GM12878 (cell line): ENCODE results near the gene ITGB8. TPM values are rescaled to one million over a fixed set of nuclear protein-coding genes. Genes with fewer than 3 reads are reported as not detected.

Experiments
- ATAC-seq: fragments of 200-7000 bp; cut with Tn5 transposase; 3 replicates; pipeline ENCODE4 v1.9.1; 2020; ENCODE audit warnings: mild to moderate bottlenecking, moderate library complexity
- BruUV-seq: library from RNA; stranded (reverse); fragments of 400-500 nt; replicated peaks from 2 replicates; lab custom pipeline; 2021; lab: Mats Ljungman, UMichigan
- CTCF ChIA-PET: fragments of 300-600 bp; sonication (Branson Sonifier 250); formaldehyde crosslinking; extraction: SDS; loops from one replicate; lab custom pipeline; 2021; ENCODE audit warnings: inconsistent platforms; lab: Yijun Ruan, JAX
- POLR2A ChIA-PET: fragments of 350-600 bp; formaldehyde crosslinking; extraction: SDS; loops from one replicate; lab custom pipeline; 2021; ENCODE audit warnings: inconsistent platforms; lab: Charles Lee
- RAD21 ChIA-PET: fragments of 300-600 bp; sonication (Branson Sonifier 250); formaldehyde crosslinking; loops from one replicate; lab custom pipeline; 2023; ENCODE audit warnings: antibody characterized with exemption; ENCODE audit not compliant: unreplicated experiment; lab: Charles Lee
- SMC1A ChIA-PET: fragments of 300-600 bp; sonication (Branson Sonifier 250); formaldehyde crosslinking; loops from one replicate; lab custom pipeline; 2023; ENCODE audit not compliant: unreplicated experiment, uncharacterized antibody; lab: Charles Lee
- DNase-seq: peaks from one replicate; pipeline ENCODE4 v3.0.0-alpha.2; 2011; ENCODE audit warnings: low read depth, low spot score
- FAIRE-seq: peaks from 3 replicates; lab custom pipeline; 2011; peaks lifted over from hg19 to GRCh38; lab: Jason Lieb, UNC
- H2AFZ ChIP-seq: 2 replicates; pipeline ENCODE4 v1.6.0; 2011; ENCODE audit warnings: low read depth, low read length, control low read depth; ENCODE audit not compliant: control insufficient read depth
- H3K27ac ChIP-seq: 2 replicates; pipeline ENCODE4 v1.5.1; 2011; ENCODE audit warnings: control low read depth; ENCODE audit not compliant: control insufficient read depth, insufficient read depth
- H3K27me3 ChIP-seq, 2 experiments: replicated peaks in 1 of 2; 2 replicates each; pipeline versions ENCODE4 v1.6.0 to v1.6.1; 2011; ENCODE audit warnings: low read length in 1 of 2; ENCODE audit not compliant: control insufficient read depth in 2 of 2, insufficient read depth in 2 of 2
- H3K36me3 ChIP-seq, 2 experiments: 2 replicates each; pipeline ENCODE4 v1.5.1; 2011; ENCODE audit warnings: low read length in 1 of 2; ENCODE audit not compliant: control insufficient read depth in 2 of 2, insufficient read depth in 2 of 2
- H3K4me1 ChIP-seq: 2 replicates; pipeline ENCODE4 v1.6.1; 2011; ENCODE audit warnings: mild to moderate bottlenecking, low read length, moderate library complexity, mixed read lengths; ENCODE audit not compliant: control insufficient read depth, insufficient read depth
- H3K4me2 ChIP-seq: 2 replicates; pipeline ENCODE4 v1.6.0; 2011; ENCODE audit warnings: control low read depth; ENCODE audit not compliant: control insufficient read depth, insufficient read depth
- H3K4me3 ChIP-seq: fragments of 200-600 bp; sonication (generic); 2 replicates; pipeline ENCODE4 v1.5.1; 2016
- H3K79me2 ChIP-seq: 2 replicates; pipeline ENCODE4 v1.6.0; 2011; ENCODE audit warnings: low read length; ENCODE audit not compliant: control insufficient read depth, insufficient read depth
- H3K9ac ChIP-seq: 2 replicates; pipeline ENCODE4 v1.8.0; 2011; ENCODE audit warnings: low read length, control low read depth, mixed read lengths; ENCODE audit not compliant: control insufficient read depth, insufficient read depth
- H3K9me3 ChIP-seq: replicated peaks from 3 replicates; pipeline ENCODE4 v1.5.1; 2011; ENCODE audit warnings: mild to moderate bottlenecking, low read length; ENCODE audit not compliant: control insufficient read depth, insufficient read depth
- H4K20me1 ChIP-seq: 2 replicates; pipeline ENCODE4 v1.6.0; 2011; ENCODE audit not compliant: control insufficient read depth, insufficient read depth
- BCLAF1 ChIP-seq: fragments of 450-650 bp; IDR thresholded peaks from 2 replicates; pipeline ENCODE4 v1.6.1; 2017; ENCODE audit warnings: antibody characterized with exemption, mild to moderate bottlenecking, moderate library complexity
- CTCF ChIP-seq, 3 experiments: IDR thresholded peaks in 2 of 3; conservative IDR thresholded peaks in 1 of 3; 2 replicates each; pipeline ENCODE4 v1.5.1; 2011; ENCODE audit warnings: low read depth in 3 of 3, low read length in 3 of 3, mild to moderate bottlenecking in 3 of 3, control low read depth in 2 of 3, moderate library complexity in 2 of 3, inconsistent platforms in 1 of 3, mixed read lengths in 1 of 3; ENCODE audit not compliant: control insufficient read depth in 2 of 3, insufficient read depth in 1 of 3; ENCODE audit errors: extremely low read depth in 1 of 3
- HDAC2 ChIP-seq: fragments of 200-600 bp; sonication (generic); IDR thresholded peaks from 2 replicates; pipeline ENCODE4 v1.6.1; 2017
- RAD21 ChIP-seq: IDR thresholded peaks from 2 replicates; pipeline ENCODE4 v1.6.1; 2011; ENCODE audit warnings: mild to moderate bottlenecking, low read depth, low read length, moderate library complexity; ENCODE audit not compliant: insufficient read depth
- SMAD5 ChIP-seq: IDR thresholded peaks from 2 replicates; pipeline ENCODE4 v1.6.1; 2016; ENCODE audit warnings: antibody characterized with exemption, low read depth
- WGBS: methylation state at CpG from one replicate; pipeline ENCODE4 v1.1.6; 2016; ENCODE audit warnings: low lambda C conversion rate; ENCODE audit not compliant: insufficient replicate concordance, insufficient coverage; ENCODE audit errors: missing lambda C conversion rate; 5-methylcytosine and 5-hydroxymethylcytosine counted together
- in situ Hi-C: fragments of 300-500 bp; cut with MboI; formaldehyde crosslinking; loops from 9 replicates; pipeline ENCODE4 v1.14.3; 2018; ENCODE audit warnings: mixed read lengths
- intact Hi-C: fragments of 100-400 bp; cut with micrococcal nuclease; formaldehyde crosslinking; loops from one replicate; pipeline ENCODE4 v1.14.2; 2022; ENCODE audit not compliant: unreplicated experiment
- polyA plus RNA-seq, 11 experiments: library from polyadenylated mRNA; depleted of rRNA in 4 of 11; unstranded in 6 of 11; stranded (reverse) in 5 of 11; fragments of >200 nt; fragmentation: Nextera tagmentation in 4 of 11; fragmentation: Illumina TruSeq in 1 of 11; extraction: Ambion mirVana in 4 of 11; extraction: Trizol in 1 of 11; gene quantifications; 1 replicate in 1 of 11; 2 replicates in 10 of 11; pipeline versions ENCODE4 v1.2.1 to v1.2.3, GENCODE V29; 2011 to 2016; ENCODE audit warnings: inconsistent platforms in 2 of 11, missing spikeins in 2 of 11, low read depth in 1 of 11
- total RNA-seq, 4 experiments: library from RNA; depleted of rRNA in 3 of 4; stranded (reverse); fragments of >200 nt in 3 of 4; fragmentation: Illumina TruSeq in 1 of 4; extraction: Trizol in 1 of 4; gene quantifications; 2 replicates each; pipeline versions ENCODE4 v1.2.1 to v1.2.3, GENCODE V29; 2013 to 2021

The ITGB8 gene
- total and polyA plus RNA-seq, 10 of the 15 experiments (the other 5 are each of a cell fraction or from before 2014, with no cell fraction given): 0.37 to 26.2 (median 1.5) TPM

GRCh38 chr7:20440472-20441105 lies 109.9 kb downstream of the ITGB8 start:
- H3K79me2 ChIP-seq: no peaks in the 10 kb centered on the region
- no peaks in the 10 kb centered on the region for H4K20me1 ChIP-seq
- TF ChIP-seq SMAD5 (no peak), RAD21 (peak; percentile 60), HDAC2 (no peak), CTCF (IDR thresholded peaks at IDR 0.05 in 2 of 3, conservative IDR thresholded peaks at IDR 0.05 in 1 of 3; ENCODE audit: control insufficient read depth in 2 of 3, extremely low read depth in 1 of 3, insufficient read depth in 1 of 3, low read depth in 3 of 3, low read length in 3 of 3) (peak; percentile 34 to 65 (median 58)), BCLAF1 (no peak)
- POLR2A ChIA-PET: no interaction called here
- H3K36me3 ChIP-seq: no peaks in the 10 kb centered on the region
- no peak overlapping the region for H2AFZ ChIP-seq
- DNase-seq: no peak
- no peak overlapping the region for H3K9ac ChIP-seq
- peak; percentile 35; the same call in 1 of the 3 replicates for ATAC-seq
- H3K27ac ChIP-seq: no peak overlapping the region
- H3K4me2 ChIP-seq: no peak overlapping the region
- H3K4me1 ChIP-seq: peaks cover 15% of the 10 kb centered on the region; the same call in 1 of the 2 replicates
- no TSS peak for BruUV-seq
- in situ Hi-C loops: no loop called here
- SMC1A ChIA-PET: interaction anchor here (0.7 to 2.7 kb wide), 11 partner anchors 16 to 727 kb away, joined by 3 to 10 read pairs (median 5); no protein-coding TSS in a partner anchor
- CTCF ChIA-PET: interaction anchor here (0.7 to 3.4 kb wide), 22 partner anchors 8 to 726 kb away, joined by 3 to 20 read pairs (median 4); no protein-coding TSS in a partner anchor
- peaks cover 3% of the 10 kb centered on the region; the same call in 1 of the 3 replicates for H3K9me3 ChIP-seq
- intact Hi-C loops: loop anchor here (5.0 to 10.0 kb wide), 2 partner anchors 458 to 696 kb away; no protein-coding TSS in a partner anchor
- WGBS: 60% methylated on average over 9 of the region's 9 CpGs
- no peak for FAIRE-seq
- no peak overlapping the region for H3K4me3 ChIP-seq
- H3K27me3 ChIP-seq: no peaks in the 10 kb centered on the region
- RAD21 ChIA-PET: interaction anchor here (0.6 to 2.5 kb wide), 6 partner anchors 113 to 727 kb away, joined by 3 to 11 read pairs (median 4); no protein-coding TSS in a partner anchor
